T-helper 22 cell (primary cell): Measurements from ENCODE around the gene PCAT7.
"Not testable (repeated sequence)": the region's sequence is repeated elsewhere in the genome, so short reads cannot be mapped to it uniquely, and the experiment has no call there.

ENCODE experiments used
- DNase-seq: peaks from one replicate; pipeline ENCODE4 v3.0.0-alpha.2; 2020; ENCODE audit warnings: low read depth

The PCAT7 gene

DNA sequence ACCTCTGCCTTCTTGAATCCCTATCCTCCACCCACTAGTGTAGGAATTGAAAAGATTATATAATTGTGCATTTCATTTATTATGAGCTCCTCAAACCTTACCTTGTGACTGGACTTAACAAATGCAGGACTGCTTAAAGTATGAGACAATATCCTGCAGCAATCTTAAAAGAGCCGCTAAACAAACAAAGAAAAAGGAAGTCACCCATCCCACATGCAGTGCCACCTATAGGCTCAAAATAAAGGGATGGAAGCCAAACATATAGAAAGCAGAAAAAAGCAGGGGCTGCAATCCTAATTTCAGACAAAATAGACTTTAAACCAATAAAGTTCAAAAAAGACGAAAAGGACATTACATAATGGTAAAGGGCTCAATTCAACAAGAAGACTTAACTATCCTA lies 8.7 kb downstream of the PCAT7 start:
- no peak for DNase-seq

- not testable (repeated sequence) for DNase-seq
Observed at GRCh38 chr9:94564279-94564678, 9.4 kb downstream of the PCAT7 start.

GRCh38 chr9:94566550-94566949 lies 11.7 kb downstream of the PCAT7 start:
- no peak for DNase-seq

DNA sequence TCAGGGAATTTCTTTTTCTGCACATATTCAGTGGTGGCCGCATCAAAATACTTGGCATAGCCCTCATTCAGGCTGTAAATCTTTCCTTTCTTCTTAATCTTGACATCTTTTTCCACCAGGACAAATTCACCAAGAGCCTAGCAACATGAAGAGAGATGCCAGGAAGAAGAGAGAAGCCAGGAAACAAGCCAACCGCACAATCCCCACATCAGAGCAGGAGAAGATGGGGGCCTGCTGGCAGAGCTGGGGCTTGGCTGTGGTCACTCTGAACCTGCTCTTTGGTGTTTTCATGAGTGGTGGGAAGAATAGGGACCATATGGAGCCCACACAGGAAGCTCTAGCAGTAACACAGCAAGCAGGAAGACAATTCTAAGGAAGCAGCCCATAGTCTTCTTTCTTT lies 12.4 kb downstream of the PCAT7 start:
- no peak for DNase-seq

- no peak for DNase-seq
Observed at GRCh38 chr9:94568250-94568889, 13.5 kb downstream of the PCAT7 start.

GRCh38 chr9:94568972-94569712 lies 14.3 kb downstream of the PCAT7 start:
- no peak for DNase-seq

DNA sequence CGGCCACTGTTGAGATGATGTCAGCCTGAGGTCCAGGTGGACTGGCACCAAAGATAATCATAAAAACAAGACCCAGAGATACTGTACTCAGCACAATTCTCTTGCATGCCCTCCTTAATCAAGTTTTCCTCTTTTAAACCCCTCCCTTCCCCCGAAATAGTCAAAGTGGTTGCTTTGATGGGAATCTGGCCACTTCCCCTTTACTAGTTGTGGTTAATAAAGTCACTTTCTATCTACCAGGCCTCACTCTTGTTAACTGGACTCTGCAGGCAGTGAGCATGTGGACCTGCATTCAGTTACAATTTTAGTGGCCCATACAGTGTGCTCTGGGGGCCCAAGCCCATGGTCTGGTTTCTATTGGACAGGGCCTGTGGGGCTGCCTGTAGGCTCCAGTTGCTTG lies 21.2 kb downstream of the PCAT7 start:
- DNase-seq: no peak

DNA sequence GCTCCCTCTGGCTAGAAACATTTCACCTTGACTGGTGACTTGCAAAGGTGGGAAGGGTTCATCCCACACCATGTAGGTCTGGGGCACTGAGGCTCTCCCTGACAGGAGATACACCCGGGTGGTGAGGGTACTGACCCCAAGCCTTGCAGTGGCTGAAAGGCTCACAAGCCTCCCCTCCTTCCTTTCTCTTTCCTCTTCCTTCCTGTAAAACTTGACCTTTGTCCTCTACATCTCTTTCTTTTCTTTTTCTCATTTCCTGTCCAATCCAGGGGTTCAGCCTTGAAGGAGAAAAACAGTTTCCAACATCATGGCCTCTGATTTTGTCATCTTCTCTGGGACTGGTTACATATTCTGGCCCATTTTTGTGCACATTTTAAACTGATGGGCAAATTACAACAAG lies 22.2 kb downstream of the PCAT7 start:
- DNase-seq: no peak

DNA sequence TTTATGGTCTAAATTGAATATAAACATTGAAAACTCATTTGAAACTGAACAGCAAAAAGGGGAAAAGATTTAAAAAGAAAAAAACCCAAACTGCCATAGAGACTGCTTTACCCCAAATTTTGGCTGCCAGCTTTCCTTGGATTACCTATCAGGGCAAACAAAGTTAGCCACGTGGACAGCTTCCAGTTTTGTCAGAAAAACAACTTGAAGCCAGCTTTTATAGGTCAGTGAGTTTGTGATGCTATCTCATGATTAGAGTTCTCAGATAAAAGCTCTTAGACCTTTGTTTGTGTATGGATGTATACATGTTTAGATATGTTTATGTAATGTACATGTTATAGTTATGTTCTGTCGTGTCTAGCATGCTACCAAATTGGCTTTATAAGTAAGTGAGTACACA lies 22.7 kb downstream of the PCAT7 start:
- no peak for DNase-seq

- DNase-seq: no peak
Observed at GRCh38 chr9:94581728-94582127, 26.8 kb downstream of the PCAT7 start.

GRCh38 chr9:94584555-94584954 lies 29.7 kb downstream of the PCAT7 start:
- no peak for DNase-seq

GRCh38 chr9:94586316-94586715 lies 31.4 kb downstream of the PCAT7 start:
- DNase-seq: no peak

GRCh38 chr9:94586814-94587213 lies 31.9 kb downstream of the PCAT7 start:
- no peak for DNase-seq

DNA sequence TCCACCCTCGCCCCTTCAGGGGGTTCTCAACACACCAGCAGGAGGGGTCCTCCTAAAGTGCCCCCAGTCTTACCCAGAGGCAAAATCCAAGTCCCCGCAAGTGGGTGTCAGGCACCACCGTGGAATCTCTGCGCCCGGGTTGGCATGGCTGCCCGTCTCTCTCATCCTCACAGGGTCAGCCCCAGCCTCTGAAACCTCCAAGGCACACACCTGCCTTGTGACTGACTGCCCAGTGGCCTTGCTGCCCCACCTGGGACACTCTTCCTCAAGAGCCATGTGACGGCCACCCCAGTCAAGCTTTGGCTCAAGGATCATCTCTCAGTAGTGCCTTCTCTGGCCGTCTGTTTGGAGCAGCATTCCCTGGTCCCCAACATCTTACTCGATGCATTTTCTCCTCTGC lies 33.8 kb downstream of the PCAT7 start:
- DNase-seq: no peak

GRCh38 chr9:94591046-94591545 lies 36.2 kb downstream of the PCAT7 start:
- DNase-seq: not testable (repeated sequence)

DNA sequence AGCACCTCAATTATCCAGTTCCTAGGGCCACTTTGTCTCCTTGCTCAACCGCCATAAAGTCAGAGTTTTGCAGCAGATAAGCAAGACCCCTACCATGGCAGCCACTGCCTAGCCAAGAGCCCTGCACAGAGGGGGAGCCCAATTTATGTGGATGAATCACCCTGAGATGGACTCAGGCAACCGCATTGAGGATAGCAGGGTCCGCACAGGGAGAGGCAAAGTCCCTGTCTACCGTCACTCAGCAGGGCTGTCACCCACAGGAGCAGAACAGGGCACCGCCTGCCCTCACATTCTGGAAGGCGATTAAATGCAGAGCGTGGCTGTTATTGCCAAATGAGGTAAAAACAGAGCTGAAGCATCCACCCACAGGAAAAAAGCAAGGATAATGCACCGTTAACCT lies 37.0 kb downstream of the PCAT7 start:
- DNase-seq: no peak

DNA sequence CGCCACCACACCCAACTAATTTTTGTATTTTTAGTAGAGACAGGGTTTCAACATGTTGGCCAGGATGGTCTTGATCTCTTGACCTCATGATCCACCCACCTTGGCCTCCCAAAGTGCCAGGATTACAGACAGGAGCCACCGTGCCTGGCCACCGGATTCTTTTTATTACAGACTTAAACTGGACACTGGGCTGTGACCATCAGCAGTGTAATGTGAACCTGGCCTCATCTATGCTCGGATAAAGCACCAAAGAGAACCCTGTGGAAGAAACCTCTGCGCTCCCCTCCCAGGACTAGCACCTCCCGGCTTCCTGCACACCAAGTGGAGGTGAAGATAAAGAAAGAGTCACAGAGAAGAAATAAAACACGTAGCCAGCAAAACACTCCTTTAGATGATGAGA lies 37.8 kb downstream of the PCAT7 start:
- not testable (repeated sequence) for DNase-seq

- DNase-seq: no peak
Observed at GRCh38 chr9:94593459-94594345, 38.8 kb downstream of the PCAT7 start, which contains the start of gene FBP2. TSS of gene FBP2 (minus strand) at chr9:94593824. CDS start at chr9:94593726, 98 bp downstream.

DNA sequence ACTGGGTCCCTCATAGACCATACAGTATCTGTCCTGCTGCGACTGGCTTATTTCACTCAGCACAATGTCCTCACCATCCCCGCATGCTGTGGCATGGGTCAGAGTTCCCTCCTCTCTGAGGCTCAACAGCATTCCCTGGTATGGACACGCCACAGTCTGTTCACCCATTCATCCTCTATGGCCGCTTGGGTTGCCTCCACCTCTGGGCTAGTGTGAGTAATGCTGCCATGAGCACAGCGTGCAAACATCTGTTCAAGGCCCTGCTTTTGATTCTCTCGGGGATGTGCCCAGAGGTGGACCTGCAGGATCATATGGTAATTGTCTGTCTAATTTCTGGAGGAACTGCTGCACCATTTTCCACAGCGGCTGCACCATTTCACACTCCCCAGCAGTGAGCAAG lies 44.2 kb downstream of the PCAT7 start:
- DNase-seq: no peak

GRCh38 chr9:94600258-94600657 lies 45.4 kb downstream of the PCAT7 start:
- DNase-seq: no peak

- DNase-seq: no peak
Observed at GRCh38 chr9:94600715-94601114, 45.8 kb downstream of the PCAT7 start.

- no peak for DNase-seq
Observed at GRCh38 chr9:94602666-94603065, 47.8 kb downstream of the PCAT7 start.
